ENCODE measurements around the gene FIS1.

GRCh38 chr7:101200862-101201599 lies 43.9 kb downstream of the FIS1 start, which contains the start of gene MOGAT3:
- TF ChIP-seq, protein P1, sequence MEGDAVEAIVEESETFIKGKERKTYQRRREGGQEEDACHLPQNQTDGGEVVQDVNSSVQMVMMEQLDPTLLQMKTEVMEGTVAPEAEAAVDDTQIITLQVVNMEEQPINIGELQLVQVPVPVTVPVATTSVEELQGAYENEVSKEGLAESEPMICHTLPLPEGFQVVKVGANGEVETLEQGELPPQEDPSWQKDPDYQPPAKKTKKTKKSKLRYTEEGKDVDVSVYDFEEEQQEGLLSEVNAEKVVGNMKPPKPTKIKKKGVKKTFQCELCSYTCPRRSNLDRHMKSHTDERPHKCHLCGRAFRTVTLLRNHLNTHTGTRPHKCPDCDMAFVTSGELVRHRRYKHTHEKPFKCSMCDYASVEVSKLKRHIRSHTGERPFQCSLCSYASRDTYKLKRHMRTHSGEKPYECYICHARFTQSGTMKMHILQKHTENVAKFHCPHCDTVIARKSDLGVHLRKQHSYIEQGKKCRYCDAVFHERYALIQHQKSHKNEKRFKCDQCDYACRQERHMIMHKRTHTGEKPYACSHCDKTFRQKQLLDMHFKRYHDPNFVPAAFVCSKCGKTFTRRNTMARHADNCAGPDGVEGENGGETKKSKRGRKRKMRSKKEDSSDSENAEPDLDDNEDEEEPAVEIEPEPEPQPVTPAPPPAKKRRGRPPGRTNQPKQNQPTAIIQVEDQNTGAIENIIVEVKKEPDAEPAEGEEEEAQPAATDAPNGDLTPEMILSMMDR (IDR thresholded peaks at IDR 0.05; ENCODE audit: borderline replicate concordance, extremely low read depth, low read length, poor library complexity, severe bottlenecking): no peak
- TF ChIP-seq EZH2 (IDR thresholded peaks at IDR 0.05; ENCODE audit: borderline replicate concordance, low read depth, low read length, severe bottlenecking): no peak

All from DND-41 (cell line).